Activated CD4-positive, alpha-beta T cell treated with anti-CD3 and anti-CD28 coated beads, Interleukin-2, amount 50 U/mL, for 4 hours (primary cell): Measurements from ENCODE around the gene SCN1A.
"Not testable (repeated sequence)": the region's sequence is repeated elsewhere in the genome, so short reads cannot be mapped to it uniquely, and the experiment has no call there.

ENCODE experiments used
- DNase-seq, 2 experiments: peaks; one replicate each; pipeline ENCODE4 v3.0.0-alpha.2; 2020

The SCN1A gene

GRCh38 chr2:166135152-166135848 lies 7.5 kb upstream of the SCN1A start:
- no peak for DNase-seq

GRCh38 chr2:166134252-166135151 lies 6.7 kb upstream of the SCN1A start:
- DNase-seq: no peak

- DNase-seq: no peak
Measured at GRCh38 chr2:166133653-166134052, 5.8 kb upstream of the SCN1A start.

GRCh38 chr2:166128156-166128505 lies 311 bp upstream of the SCN1A start:
- no peak for DNase-seq

- DNase-seq: no peak
Measured at GRCh38 chr2:166126007-166126639, 1.7 kb downstream of the SCN1A start.

- DNase-seq: no peak
Measured at GRCh38 chr2:166125557-166125956, 2.3 kb downstream of the SCN1A start.

- no peak for DNase-seq
Measured at GRCh38 chr2:166118180-166118579, 9.6 kb downstream of the SCN1A start.

- DNase-seq: no peak
Measured at GRCh38 chr2:166117491-166117890, 10.3 kb downstream of the SCN1A start.

GRCh38 chr2:166115589-166115988 lies 12.2 kb downstream of the SCN1A start:
- no peak for DNase-seq

- DNase-seq: no peak
Measured at GRCh38 chr2:166112193-166112605, 15.6 kb downstream of the SCN1A start.

- no peak for DNase-seq
Measured at GRCh38 chr2:166106431-166107015, 21.3 kb downstream of the SCN1A start.

GRCh38 chr2:166104773-166105172 lies 23.0 kb downstream of the SCN1A start:
- DNase-seq: no peak

- DNase-seq: no peak
Measured at GRCh38 chr2:166104084-166104483, 23.7 kb downstream of the SCN1A start.

GRCh38 chr2:166103277-166103676 lies 24.5 kb downstream of the SCN1A start:
- DNase-seq: not testable (repeated sequence)

- no peak for DNase-seq
Measured at GRCh38 chr2:166094325-166094724, 33.5 kb downstream of the SCN1A start.

GRCh38 chr2:166092889-166093288 lies 34.9 kb downstream of the SCN1A start:
- DNase-seq: no peak

- DNase-seq: no peak
Measured at GRCh38 chr2:166091439-166091838, 36.4 kb downstream of the SCN1A start.

- no peak for DNase-seq
Measured at GRCh38 chr2:166090908-166091307, 36.9 kb downstream of the SCN1A start.

GRCh38 chr2:166090346-166090745 lies 37.5 kb downstream of the SCN1A start:
- DNase-seq: no peak

- no peak for DNase-seq
Measured at GRCh38 chr2:166088634-166089033, 39.2 kb downstream of the SCN1A start.

GRCh38 chr2:166084301-166084700 lies 43.5 kb downstream of the SCN1A start:
- DNase-seq: no peak

GRCh38 chr2:166082736-166083135 lies 45.1 kb downstream of the SCN1A start:
- DNase-seq: no peak

GRCh38 chr2:166081852-166082251 lies 46.0 kb downstream of the SCN1A start:
- no peak for DNase-seq
